ENCODE data around the gene PLXNA4. TPM values are rescaled to one million over a fixed set of nuclear protein-coding genes. Genes with fewer than 3 reads are reported as not detected.

Gene PLXNA4
- total RNA-seq, 2 donors from 2014 or later = 24.0 to 42.7 TPM

GRCh38 chr7:132228240-132228639 is 348.0 kb downstream of the PLXNA4 start:
- Mint-ChIP-seq H3K9me3 (no peaks in the 10 kb centered on the region), H3K27me3 (ENCODE audit: insufficient read depth) (peaks cover 7% of the 10 kb centered on the region), H3K27ac (no peak overlapping the region), H3K4me3 (no peak overlapping the region), H3K4me1 (peaks cover 36% of the 10 kb centered on the region), H3K36me3 (ENCODE audit: low read depth) (peaks cover 12% of the 10 kb centered on the region)
- 93 to 95% methylated on average over 3 to 14 of the region's 14 CpGs for WGBS, 2 experiments (ENCODE audit: insufficient coverage in 1 of 2, insufficient read length in 1 of 2)
- no peak for TF ChIP-seq CTCF (conservative IDR thresholded peaks at IDR 0.05)
- Histone ChIP-seq H3K27me3 (ENCODE audit: control insufficient read depth, insufficient read depth, low read length, poor library complexity, severe bottlenecking) (peaks cover 1% of the 10 kb centered on the region), H3K27ac (ENCODE audit: low read depth, low read length) (no peak overlapping the region), H3K9ac (ENCODE audit: extremely low read depth, low read length, poor library complexity, severe bottlenecking) (no peak overlapping the region), H3K9me3 (ENCODE audit: control insufficient read depth, low read length) (no peaks in the 10 kb centered on the region), H3K4me1 (ENCODE audit: control insufficient read depth, insufficient read depth, low read length) (peaks cover 8% of the 10 kb centered on the region), H3K4me3 (ENCODE audit: low read length) (no peak overlapping the region), H3K36me3 (ENCODE audit: control insufficient read depth, insufficient read depth, low read length) (peaks cover 1% of the 10 kb centered on the region)
- DNase-seq = no peak

DNA sequence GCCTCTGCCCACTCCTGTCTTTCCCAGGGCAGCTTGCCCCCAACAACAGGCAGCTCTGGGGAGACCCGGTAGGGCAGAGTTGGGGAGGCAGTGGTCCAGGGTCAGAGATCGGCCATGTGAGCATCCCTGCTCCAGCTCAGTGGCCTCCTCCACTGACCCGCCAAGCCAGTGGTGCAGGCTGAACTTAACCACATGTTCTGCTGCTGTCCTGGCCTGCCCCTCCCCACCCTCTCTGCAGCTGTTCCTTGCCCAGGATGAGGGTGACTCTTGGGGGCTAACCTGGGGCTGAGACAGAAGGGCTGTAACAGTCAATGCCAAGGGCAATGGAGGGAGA is 349.3 kb downstream of the PLXNA4 start:
- no peak for DNase-seq
- peaks cover 13% of the 10 kb centered on the region for H3K36me3 ChIP-seq (ENCODE audit: control insufficient read depth, insufficient read depth, low read length)
- peak overlapping the region; percentile 64 for H3K27ac ChIP-seq (ENCODE audit: low read depth, low read length)
- Mint-ChIP-seq H3K27me3 (ENCODE audit: insufficient read depth) (peaks cover 7% of the 10 kb centered on the region), H3K4me3 (no peak overlapping the region), H3K4me1 (peaks cover 31% of the 10 kb centered on the region), H3K9me3 (no peaks in the 10 kb centered on the region), H3K36me3 (ENCODE audit: low read depth) (peaks cover 21% of the 10 kb centered on the region), H3K27ac (no peak overlapping the region)
- TF ChIP-seq CTCF (conservative IDR thresholded peaks at IDR 0.05) = no peak
- no peaks in the 10 kb centered on the region for H3K9me3 ChIP-seq (ENCODE audit: control insufficient read depth, low read length)
- no peaks in the 10 kb centered on the region for H3K27me3 ChIP-seq (ENCODE audit: control insufficient read depth, insufficient read depth, low read length, poor library complexity, severe bottlenecking)
- peaks cover 7% of the 10 kb centered on the region for H3K4me1 ChIP-seq (ENCODE audit: control insufficient read depth, insufficient read depth, low read length)
- no peak overlapping the region for H3K4me3 ChIP-seq (ENCODE audit: low read length)
- WGBS, 2 experiments (ENCODE audit: insufficient coverage in 1 of 2, insufficient read length in 1 of 2) = 80 to 85% methylated on average over 2 to 3 of the region's 3 CpGs
- no peak overlapping the region for H3K9ac ChIP-seq (ENCODE audit: extremely low read depth, low read length, poor library complexity, severe bottlenecking)

- H3K27ac Mint-ChIP-seq = no peak overlapping the region
- H3K4me3 Mint-ChIP-seq = no peak overlapping the region
- H3K9me3 Mint-ChIP-seq = no peaks in the 10 kb centered on the region
- peaks cover 35% of the 10 kb centered on the region for H3K4me1 Mint-ChIP-seq
- H3K4me3 ChIP-seq (ENCODE audit: low read length) = no peak overlapping the region
- no peak for DNase-seq
- no peaks in the 10 kb centered on the region for H3K9me3 ChIP-seq (ENCODE audit: control insufficient read depth, low read length)
- no peaks in the 10 kb centered on the region for H3K27me3 ChIP-seq (ENCODE audit: control insufficient read depth, insufficient read depth, low read length, poor library complexity, severe bottlenecking)
- peaks cover 7% of the 10 kb centered on the region for H3K27me3 Mint-ChIP-seq (ENCODE audit: insufficient read depth)
- peaks cover 7% of the 10 kb centered on the region for H3K4me1 ChIP-seq (ENCODE audit: control insufficient read depth, insufficient read depth, low read length)
- H3K36me3 ChIP-seq (ENCODE audit: control insufficient read depth, insufficient read depth, low read length) = peaks cover 13% of the 10 kb centered on the region
- WGBS, 2 experiments (ENCODE audit: insufficient coverage in 1 of 2, insufficient read length in 1 of 2) = 85 to 86% methylated on average over 8 to 11 of the region's 11 CpGs
- peak overlapping the region; percentile 69 for H3K27ac ChIP-seq (ENCODE audit: low read depth, low read length)
- H3K9ac ChIP-seq (ENCODE audit: extremely low read depth, low read length, poor library complexity, severe bottlenecking) = no peak overlapping the region
- TF ChIP-seq CTCF (conservative IDR thresholded peaks at IDR 0.05) = no peak
- peaks cover 22% of the 10 kb centered on the region for H3K36me3 Mint-ChIP-seq (ENCODE audit: low read depth)
Measured at GRCh38 chr7:132226046-132226956, 350.0 kb downstream of the PLXNA4 start.

Measured in endodermal cell (in vitro differentiated cells).